ENCODE results near the gene EXOSC1. TPM values are rescaled to one million over a fixed set of nuclear protein-coding genes. Genes with fewer than 3 reads are reported as not detected.
A peak's percentile ranks its signal among the peaks of the same experiment; 100 is the strongest.

The EXOSC1 gene
- total and polyA plus RNA-seq, 2 of the 13 experiments (the other 11 are each of a cell fraction or from before 2014, with no cell fraction given) = 36.3 to 39.9 TPM

- TF ChIP-seq AKNA (CRISPR knock-in tag; IDR thresholded peaks at IDR 0.05; ENCODE audit: borderline replicate concordance) = no peak
- TF ChIP-seq NBN (conservative IDR thresholded peaks at IDR 0.05) = no peak
- no peak for TF ChIP-seq NCOA1 (CRISPR knock-in tag; IDR thresholded peaks at IDR 0.05)
- no peak for TF ChIP-seq ESRRA (CRISPR knock-in tag; IDR thresholded peaks at IDR 0.05; ENCODE audit: low read depth)
- TF ChIP-seq PITX1 (CRISPR knock-in tag; IDR thresholded peaks at IDR 0.05) = peak; percentile 85; the same call in 1 of the 2 replicates
- no peak for TF ChIP-seq MYNN (CRISPR knock-in tag; IDR thresholded peaks at IDR 0.05; ENCODE audit: low read depth)
- no peak for TF ChIP-seq ZNF101 (CRISPR knock-in tag; IDR thresholded peaks at IDR 0.05; ENCODE audit: borderline replicate concordance, low read depth)
- no peak for TF ChIP-seq BATF2 (CRISPR knock-in tag; IDR thresholded peaks at IDR 0.05)
- peak; percentile 52; the same call in 1 of the 2 replicates for TF ChIP-seq USF2 (IDR thresholded peaks at IDR 0.05; ENCODE audit: low read depth, low read length)
- TF ChIP-seq USF2 (CRISPR knock-in tag; IDR thresholded peaks at IDR 0.05; ENCODE audit: borderline replicate concordance) = no peak
- TF ChIP-seq SIN3A (IDR thresholded peaks at IDR 0.05; ENCODE audit: borderline replicate concordance, low read depth, low read length) = peak; percentile 65; the same call in 1 of the 2 replicates
- no peak for TF ChIP-seq MZF1 (CRISPR knock-in tag; IDR thresholded peaks at IDR 0.05; ENCODE audit: borderline replicate concordance)
- no peak for TF ChIP-seq SRSF4 (IDR thresholded peaks at IDR 0.05; ENCODE audit: low read depth, low read length, poor library complexity, severe bottlenecking)
- TF ChIP-seq RELA (CRISPR knock-in tag; IDR thresholded peaks at IDR 0.05) = no peak
- TF ChIP-seq ZBTB2 (CRISPR knock-in tag; IDR thresholded peaks at IDR 0.05; ENCODE audit: low read depth) = no peak
- TF ChIP-seq MTF2 (CRISPR knock-in tag; IDR thresholded peaks at IDR 0.05; ENCODE audit: borderline replicate concordance) = no peak
- no peak; a peak in 1 of 4 replicates for TF ChIP-seq EP300 (IDR thresholded peaks at IDR 0.05; ENCODE audit: low read depth in 2 of 2, low read length in 2 of 2)
- no peak for TF ChIP-seq EP300 (CRISPR knock-in tag; IDR thresholded peaks at IDR 0.05; ENCODE audit: borderline replicate concordance)
- no peak for TF ChIP-seq ZFP90 (CRISPR knock-in tag; IDR thresholded peaks at IDR 0.05; ENCODE audit: borderline replicate concordance)
- no peak for TF ChIP-seq MAFF (IDR thresholded peaks at IDR 0.05; ENCODE audit: low read depth, low read length)
These were observed at the start of gene EXOSC1, which contains the start of gene ZDHHC16 (continued) for GRCh38 chr10:97445722-97446639.

All from HepG2 (cell line).